ENCODE data around the gene SAMMSON.

Gene SAMMSON

GRCh38 chr3:70095260-70095659, 95.7 kb downstream of the SAMMSON start:
- DNase-seq = no peak

- no peak for DNase-seq
These were observed 97.0 kb downstream of the SAMMSON start for GRCh38 chr3:70096376-70097066.

GRCh38 chr3:70097084-70097483, 97.6 kb downstream of the SAMMSON start:
- DNase-seq = peak in 1 of 2 experiments; percentile 20

GRCh38 chr3:70108072-70108471, 108.5 kb downstream of the SAMMSON start:
- DNase-seq = no peak

GRCh38 chr3:70108546-70108945, 109.0 kb downstream of the SAMMSON start:
- DNase-seq = no peak

GRCh38 chr3:70110066-70110465, 110.5 kb downstream of the SAMMSON start:
- no peak for DNase-seq

GRCh38 chr3:70111411-70111810, 111.9 kb downstream of the SAMMSON start:
- no peak for DNase-seq

GRCh38 chr3:70112751-70113150, 113.2 kb downstream of the SAMMSON start:
- no peak for DNase-seq

GRCh38 chr3:70114431-70114830, 114.9 kb downstream of the SAMMSON start:
- DNase-seq = no peak

GRCh38 chr3:70119879-70120278, 120.3 kb downstream of the SAMMSON start:
- DNase-seq = no peak
